ENCODE data around the gene ZNRF4.

Gene ZNRF4

GRCh38 chr19:5420953-5421352 lies 34.3 kb upstream of the ZNRF4 start:
- in situ Hi-C loops (cut with HindIII; ENCODE audit: low pct_ligation_motif_present, low sequenced_read_pairs), result no loop called here
- Histone ChIP-seq H3K27me3 (replicated peaks) (peaks cover 3% of the 10 kb centered on the region), H3K27ac (no peak overlapping the region), H3K36me3 (replicated peaks) (no peaks in the 10 kb centered on the region), H3K4me3 (ENCODE audit: low read depth, low read length) (no peak overlapping the region)
- DNase-seq, result no peak
- no peak for TF ChIP-seq CTCF (IDR thresholded peaks at IDR 0.05; ENCODE audit: low read depth, low read length, missing control alignments)

GRCh38 chr19:5423567-5424125 lies 31.6 kb upstream of the ZNRF4 start:
- H3K27me3 ChIP-seq (replicated peaks), result no peaks in the 10 kb centered on the region

GRCh38 chr19:5424192-5424973 lies 30.8 kb upstream of the ZNRF4 start:
- in situ Hi-C loops (cut with HindIII; ENCODE audit: low pct_ligation_motif_present, low sequenced_read_pairs), result no loop called here
- no peak overlapping the region for H3K4me3 ChIP-seq (ENCODE audit: low read depth, low read length)
- H3K27me3 ChIP-seq (replicated peaks), result no peaks in the 10 kb centered on the region
- DNase-seq, result no peak
- no peaks in the 10 kb centered on the region for H3K36me3 ChIP-seq (replicated peaks)
- TF ChIP-seq CTCF (IDR thresholded peaks at IDR 0.05; ENCODE audit: low read depth, low read length, missing control alignments), result no peak
- H3K27ac ChIP-seq, result no peak overlapping the region

More at GRCh38 chr19:5423567-5424125, 31.6 kb upstream of the ZNRF4 start:
- Histone ChIP-seq H3K27ac (no peak overlapping the region), H3K36me3 (replicated peaks) (no peaks in the 10 kb centered on the region), H3K4me3 (ENCODE audit: low read depth, low read length) (no peak overlapping the region)
- in situ Hi-C loops (cut with HindIII; ENCODE audit: low pct_ligation_motif_present, low sequenced_read_pairs), result no loop called here
- TF ChIP-seq CTCF (IDR thresholded peaks at IDR 0.05; ENCODE audit: low read depth, low read length, missing control alignments), result no peak
- DNase-seq, result no peak

GRCh38 chr19:5425260-5425659 lies 30.0 kb upstream of the ZNRF4 start:
- no peak for TF ChIP-seq CTCF (IDR thresholded peaks at IDR 0.05; ENCODE audit: low read depth, low read length, missing control alignments)
- Histone ChIP-seq H3K27me3 (replicated peaks) (no peaks in the 10 kb centered on the region), H3K4me3 (ENCODE audit: low read depth, low read length) (no peak overlapping the region), H3K36me3 (replicated peaks) (no peaks in the 10 kb centered on the region), H3K27ac (no peak overlapping the region)
- DNase-seq, result no peak
- in situ Hi-C loops (cut with HindIII; ENCODE audit: low pct_ligation_motif_present, low sequenced_read_pairs), result no loop called here

GRCh38 chr19:5430237-5430636 lies 25.0 kb upstream of the ZNRF4 start:
- Histone ChIP-seq H3K36me3 (replicated peaks) (no peaks in the 10 kb centered on the region), H3K4me3 (ENCODE audit: low read depth, low read length) (no peak overlapping the region), H3K27ac (no peak overlapping the region), H3K27me3 (replicated peaks) (no peaks in the 10 kb centered on the region)
- no peak for DNase-seq
- no peak for TF ChIP-seq CTCF (IDR thresholded peaks at IDR 0.05; ENCODE audit: low read depth, low read length, missing control alignments)
- in situ Hi-C loops (cut with HindIII; ENCODE audit: low pct_ligation_motif_present, low sequenced_read_pairs), result no loop called here
